HG02588 (cell line): Measurements from ENCODE around the gene FOXP4.

Experiments used
- ATAC-seq: cut with Tn5 transposase; IDR thresholded peaks from one replicate; pipeline ENCODE4 v1.9.1; 2021; ENCODE audit warnings: mild to moderate bottlenecking, moderate library complexity; ENCODE audit not compliant: unreplicated experiment

The FOXP4 gene

GRCh38 chr6:41561931-41562911 lies 16.0 kb downstream of the FOXP4 start:
- no peak for ATAC-seq

GRCh38 chr6:41563060-41563776 lies 17.0 kb downstream of the FOXP4 start:
- ATAC-seq = no peak

GRCh38 chr6:41564448-41565142 lies 18.4 kb downstream of the FOXP4 start:
- no peak for ATAC-seq

GRCh38 chr6:41565701-41566100 lies 19.5 kb downstream of the FOXP4 start:
- no peak for ATAC-seq

- ATAC-seq = no peak
Measured at GRCh38 chr6:41566961-41567360, 20.8 kb downstream of the FOXP4 start.

GRCh38 chr6:41567684-41568083 lies 21.5 kb downstream of the FOXP4 start:
- ATAC-seq = no peak

- no peak for ATAC-seq
Measured at GRCh38 chr6:41568202-41568584, 22.0 kb downstream of the FOXP4 start.

- no peak for ATAC-seq
Measured at GRCh38 chr6:41568585-41569384, 22.6 kb downstream of the FOXP4 start.

- ATAC-seq = no peak
Measured at GRCh38 chr6:41570259-41570615, 24.1 kb downstream of the FOXP4 start.

- ATAC-seq = no peak
Measured at GRCh38 chr6:41571021-41571780, 25.0 kb downstream of the FOXP4 start.

GRCh38 chr6:41572613-41573012 lies 26.4 kb downstream of the FOXP4 start:
- ATAC-seq = no peak

GRCh38 chr6:41573276-41573675 lies 27.1 kb downstream of the FOXP4 start:
- no peak for ATAC-seq

- ATAC-seq = no peak
Measured at GRCh38 chr6:41573985-41574384, 27.8 kb downstream of the FOXP4 start.

GRCh38 chr6:41575598-41575997 lies 29.4 kb downstream of the FOXP4 start:
- ATAC-seq = no peak

- ATAC-seq = no peak
Measured at GRCh38 chr6:41576667-41577066, 30.5 kb downstream of the FOXP4 start.

GRCh38 chr6:41577356-41578216 lies 31.4 kb downstream of the FOXP4 start:
- no peak for ATAC-seq

GRCh38 chr6:41578217-41579087 lies 32.3 kb downstream of the FOXP4 start:
- ATAC-seq = no peak

GRCh38 chr6:41579088-41579610 lies 33.0 kb downstream of the FOXP4 start:
- ATAC-seq = no peak
